ENCODE data around the gene TMEM150A.

TMEM150A gene

DNA sequence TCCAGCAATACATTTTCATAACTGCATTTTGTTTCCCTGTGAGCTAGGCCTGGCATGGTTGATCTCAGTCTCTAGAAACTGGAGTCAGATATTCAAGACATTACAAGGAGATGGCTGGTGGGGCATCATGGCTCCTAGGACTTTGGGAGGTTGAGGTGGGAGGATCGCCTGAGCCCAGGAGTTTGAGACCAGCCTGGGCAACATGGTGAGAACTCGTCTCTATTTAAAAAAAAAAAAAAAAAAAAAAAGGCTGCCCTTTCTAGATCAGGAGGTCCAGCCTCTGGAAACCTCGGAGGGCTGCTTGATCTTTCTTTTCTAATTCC is 25.5 kb downstream of the TMEM150A start:
- no peak for TF ChIP-seq POLR2AphosphoS5 (IDR thresholded peaks at IDR 0.05; ENCODE audit: low read depth, low read length)
- no peak for TF ChIP-seq TAF1 (IDR thresholded peaks at IDR 0.05; ENCODE audit: borderline replicate concordance, insufficient read depth, low read length)
- TF ChIP-seq SIN3A (IDR thresholded peaks at IDR 0.05; ENCODE audit: borderline replicate concordance, insufficient read depth, low read length): no peak
- TF ChIP-seq, protein P1, sequence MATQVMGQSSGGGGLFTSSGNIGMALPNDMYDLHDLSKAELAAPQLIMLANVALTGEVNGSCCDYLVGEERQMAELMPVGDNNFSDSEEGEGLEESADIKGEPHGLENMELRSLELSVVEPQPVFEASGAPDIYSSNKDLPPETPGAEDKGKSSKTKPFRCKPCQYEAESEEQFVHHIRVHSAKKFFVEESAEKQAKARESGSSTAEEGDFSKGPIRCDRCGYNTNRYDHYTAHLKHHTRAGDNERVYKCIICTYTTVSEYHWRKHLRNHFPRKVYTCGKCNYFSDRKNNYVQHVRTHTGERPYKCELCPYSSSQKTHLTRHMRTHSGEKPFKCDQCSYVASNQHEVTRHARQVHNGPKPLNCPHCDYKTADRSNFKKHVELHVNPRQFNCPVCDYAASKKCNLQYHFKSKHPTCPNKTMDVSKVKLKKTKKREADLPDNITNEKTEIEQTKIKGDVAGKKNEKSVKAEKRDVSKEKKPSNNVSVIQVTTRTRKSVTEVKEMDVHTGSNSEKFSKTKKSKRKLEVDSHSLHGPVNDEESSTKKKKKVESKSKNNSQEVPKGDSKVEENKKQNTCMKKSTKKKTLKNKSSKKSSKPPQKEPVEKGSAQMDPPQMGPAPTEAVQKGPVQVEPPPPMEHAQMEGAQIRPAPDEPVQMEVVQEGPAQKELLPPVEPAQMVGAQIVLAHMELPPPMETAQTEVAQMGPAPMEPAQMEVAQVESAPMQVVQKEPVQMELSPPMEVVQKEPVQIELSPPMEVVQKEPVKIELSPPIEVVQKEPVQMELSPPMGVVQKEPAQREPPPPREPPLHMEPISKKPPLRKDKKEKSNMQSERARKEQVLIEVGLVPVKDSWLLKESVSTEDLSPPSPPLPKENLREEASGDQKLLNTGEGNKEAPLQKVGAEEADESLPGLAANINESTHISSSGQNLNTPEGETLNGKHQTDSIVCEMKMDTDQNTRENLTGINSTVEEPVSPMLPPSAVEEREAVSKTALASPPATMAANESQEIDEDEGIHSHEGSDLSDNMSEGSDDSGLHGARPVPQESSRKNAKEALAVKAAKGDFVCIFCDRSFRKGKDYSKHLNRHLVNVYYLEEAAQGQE (IDR thresholded peaks at IDR 0.05; ENCODE audit: insufficient read depth in 1 of 2, low read depth in 2 of 2, low read length in 2 of 2): no peak
- TF ChIP-seq FOXP2 (optimal IDR thresholded peaks at IDR 0.05; ENCODE audit: borderline replicate concordance, extremely low read depth, extremely low read length, insufficient read depth): no peak

DNA sequence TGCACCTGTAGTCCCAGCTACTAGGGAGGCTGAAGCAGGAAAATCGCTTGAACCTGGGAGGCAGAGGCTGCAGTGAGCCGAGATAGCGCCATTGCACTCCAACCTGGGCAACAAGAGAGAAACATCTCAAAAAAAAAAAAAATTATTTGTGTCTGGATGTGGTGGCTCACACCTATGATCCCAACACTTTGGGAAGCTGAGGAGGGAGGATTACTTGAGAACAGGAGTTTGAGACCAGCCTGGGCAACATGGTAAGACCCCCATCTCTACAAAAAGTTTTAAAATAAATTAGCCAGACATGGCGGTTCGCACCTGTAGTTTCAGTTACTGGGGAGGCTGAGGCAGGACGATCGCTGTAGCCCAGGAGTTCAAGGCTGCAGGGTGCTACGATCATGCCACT is 26.8 kb downstream of the TMEM150A start:
- TF ChIP-seq FOXP2 (optimal IDR thresholded peaks at IDR 0.05; ENCODE audit: borderline replicate concordance, extremely low read depth, extremely low read length, insufficient read depth) (no peak), POLR2AphosphoS5 (IDR thresholded peaks at IDR 0.05; ENCODE audit: low read depth, low read length) (no peak), TAF1 (IDR thresholded peaks at IDR 0.05; ENCODE audit: borderline replicate concordance, insufficient read depth, low read length) (no peak), SIN3A (IDR thresholded peaks at IDR 0.05; ENCODE audit: borderline replicate concordance, insufficient read depth, low read length) (no peak)
- TF ChIP-seq, protein P1 (IDR thresholded peaks at IDR 0.05; ENCODE audit: insufficient read depth in 1 of 2, low read depth in 2 of 2, low read length in 2 of 2): no peak

DNA sequence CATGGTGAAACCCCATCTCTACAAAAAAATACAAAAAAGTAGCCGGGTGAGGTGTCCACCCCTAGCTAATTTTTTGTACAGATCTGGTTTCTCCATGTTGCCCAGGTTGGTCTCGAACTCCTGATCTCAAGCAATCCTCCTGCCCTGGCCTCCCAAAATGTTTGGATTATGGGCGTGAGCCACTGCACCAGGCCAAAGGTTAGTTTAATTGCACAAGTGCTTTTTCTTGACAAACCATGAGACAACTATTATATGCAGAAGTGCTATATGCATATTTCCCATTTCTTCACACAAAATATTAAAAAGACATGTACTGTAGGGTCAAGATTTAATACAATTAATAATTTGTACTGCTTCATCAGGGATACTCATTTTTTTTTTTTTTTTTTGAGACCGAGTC is 36.2 kb downstream of the TMEM150A start:
- TF ChIP-seq POLR2AphosphoS5 (IDR thresholded peaks at IDR 0.05; ENCODE audit: low read depth, low read length): no peak
- TF ChIP-seq, protein P1 (IDR thresholded peaks at IDR 0.05; ENCODE audit: insufficient read depth in 1 of 2, low read depth in 2 of 2, low read length in 2 of 2): no peak
- no peak for TF ChIP-seq SIN3A (IDR thresholded peaks at IDR 0.05; ENCODE audit: borderline replicate concordance, insufficient read depth, low read length)
- TF ChIP-seq FOXP2 (optimal IDR thresholded peaks at IDR 0.05; ENCODE audit: borderline replicate concordance, extremely low read depth, extremely low read length, insufficient read depth): no peak
- TF ChIP-seq TAF1 (IDR thresholded peaks at IDR 0.05; ENCODE audit: borderline replicate concordance, insufficient read depth, low read length): no peak

DNA sequence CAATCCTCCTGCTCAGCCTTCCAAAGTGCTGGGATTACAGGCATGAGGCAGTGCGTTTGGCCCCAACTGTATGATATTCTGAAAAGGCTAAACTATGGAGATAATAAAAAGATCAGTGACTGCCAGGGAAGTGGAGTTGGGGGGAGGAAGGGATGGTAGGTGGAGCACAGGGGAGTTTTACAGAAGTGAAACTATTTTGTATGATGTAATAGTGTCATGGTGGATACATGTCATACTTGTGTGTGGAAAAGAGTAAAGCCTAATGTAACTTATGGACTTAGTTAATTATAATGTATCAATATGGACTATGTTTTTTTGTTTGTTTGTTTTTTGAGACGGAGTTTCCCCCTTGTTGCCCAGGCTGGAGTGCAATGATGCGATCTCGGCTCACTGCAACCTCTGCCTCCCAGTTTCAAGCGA is 38.3 kb downstream of the TMEM150A start:
- TF ChIP-seq POLR2AphosphoS5 (IDR thresholded peaks at IDR 0.05; ENCODE audit: low read depth, low read length) (no peak), TAF1 (IDR thresholded peaks at IDR 0.05; ENCODE audit: borderline replicate concordance, insufficient read depth, low read length) (no peak), FOXP2 (optimal IDR thresholded peaks at IDR 0.05; ENCODE audit: borderline replicate concordance, extremely low read depth, extremely low read length, insufficient read depth) (no peak)
- TF ChIP-seq, protein P1 (IDR thresholded peaks at IDR 0.05; ENCODE audit: insufficient read depth in 1 of 2, low read depth in 2 of 2, low read length in 2 of 2): no peak
